H9 (cell line): ENCODE results near the gene RPL37. TPM values are rescaled to one million over a fixed set of nuclear protein-coding genes. Genes with fewer than 3 reads are reported as not detected.
A peak's percentile ranks its signal among the peaks of the same experiment; 100 is the strongest.
"Not testable (repeated sequence)": the region's sequence is repeated elsewhere in the genome, so short reads cannot be mapped to it uniquely, and the experiment has no call there.

Experiments used
- DNase-seq: peaks from one replicate; pipeline ENCODE4 v3.0.0-alpha.2; 2017
- H2AFZ ChIP-seq: one replicate; pipeline ENCODE4 v1.6.1; 2013; ENCODE audit warnings: mild to moderate bottlenecking, low read length, control low read depth, moderate library complexity
- H2AK5ac ChIP-seq: 2 replicates; pipeline ENCODE4 v1.6.1; 2013; ENCODE audit warnings: low read length, control low read depth, mixed read lengths; ENCODE audit not compliant: insufficient read length
- H2BK120ac ChIP-seq: one replicate; pipeline ENCODE4 v1.6.1; 2013; ENCODE audit warnings: low read depth, mild to moderate bottlenecking, low read length, control low read depth, inconsistent platforms; ENCODE audit not compliant: poor library complexity, severe bottlenecking
- H2BK12ac ChIP-seq: 2 replicates; pipeline ENCODE4 v1.6.1; 2013; ENCODE audit warnings: low read length, control low read depth, mixed read lengths, low read depth; ENCODE audit not compliant: insufficient read length
- H2BK15ac ChIP-seq: 2 replicates; pipeline ENCODE4 v1.6.1; 2013; ENCODE audit warnings: low read depth, low read length, control low read depth
- H2BK20ac ChIP-seq: one replicate; pipeline ENCODE4 v1.6.1; 2013; ENCODE audit warnings: low read depth, mild to moderate bottlenecking, low read length, control low read depth, inconsistent platforms; ENCODE audit not compliant: poor library complexity, severe bottlenecking
- H2BK5ac ChIP-seq: 2 replicates; pipeline ENCODE4 v1.6.1; 2013; ENCODE audit warnings: low read length, control low read depth, mixed read lengths; ENCODE audit not compliant: insufficient read length
- H3K14ac ChIP-seq: 2 replicates; pipeline ENCODE4 v1.6.1; 2013; ENCODE audit warnings: low read length, control low read depth; ENCODE audit not compliant: insufficient read depth
- H3K18ac ChIP-seq: 2 replicates; pipeline ENCODE4 v1.6.1; 2013; ENCODE audit warnings: low read depth, mild to moderate bottlenecking, mixed read lengths, low read length, control low read depth; ENCODE audit not compliant: insufficient read length
- H3K23ac ChIP-seq: 2 replicates; pipeline ENCODE4 v1.6.1; 2013; ENCODE audit warnings: low read length, control low read depth, mixed read lengths, low read depth; ENCODE audit not compliant: insufficient read length
- H3K23me2 ChIP-seq: 2 replicates; pipeline ENCODE4 v1.6.1; 2013; ENCODE audit warnings: low read depth, mild to moderate bottlenecking, mixed read lengths, low read length, control low read depth; ENCODE audit not compliant: insufficient read length, poor library complexity, severe bottlenecking
- H3K27ac ChIP-seq: 2 replicates; pipeline ENCODE4 v1.5.1; 2013; ENCODE audit warnings: low read length, control low read depth, mixed read lengths, low read depth; ENCODE audit not compliant: insufficient read length
- H3K27me3 ChIP-seq: 2 replicates; pipeline ENCODE4 v1.6.1; 2013; ENCODE audit warnings: low read length, control low read depth, inconsistent platforms; ENCODE audit not compliant: insufficient read depth
- H3K4ac ChIP-seq: 2 replicates; pipeline ENCODE4 v1.6.1; 2013; ENCODE audit warnings: low read depth, mild to moderate bottlenecking, control low read depth, inconsistent platforms, low read length, moderate library complexity
- H3K4me1 ChIP-seq: 2 replicates; pipeline ENCODE4 v1.6.1; 2013; ENCODE audit warnings: low read length, control low read depth, inconsistent platforms; ENCODE audit not compliant: insufficient read depth
- H3K4me2 ChIP-seq: 2 replicates; pipeline ENCODE4 v1.6.1; 2013; ENCODE audit warnings: low read length, control low read depth, mixed read lengths; ENCODE audit not compliant: insufficient read length, insufficient read depth
- H3K56ac ChIP-seq: 2 replicates; pipeline ENCODE4 v1.6.1; 2013; ENCODE audit warnings: low read depth, mild to moderate bottlenecking, mixed read lengths, low read length, control low read depth; ENCODE audit not compliant: insufficient read length
- H3K79me1 ChIP-seq: 2 replicates; pipeline ENCODE4 v1.6.1; 2013; ENCODE audit warnings: low read depth, mild to moderate bottlenecking, moderate library complexity, low read length, control low read depth, inconsistent platforms; ENCODE audit not compliant: insufficient read depth, poor library complexity, severe bottlenecking
- H3K79me2 ChIP-seq: 2 replicates; pipeline ENCODE4 v1.6.1; 2013; ENCODE audit warnings: low read length, control low read depth, inconsistent platforms; ENCODE audit not compliant: insufficient read depth
- H3K9ac ChIP-seq: 2 replicates; pipeline ENCODE4 v1.6.1; 2013; ENCODE audit warnings: low read length, control low read depth, mixed read lengths; ENCODE audit not compliant: insufficient read length; ENCODE audit errors: extremely low read depth
- H3K9me3 ChIP-seq: one replicate; pipeline ENCODE4 v1.6.1; 2013; ENCODE audit warnings: low read depth, low read length, inconsistent platforms; ENCODE audit not compliant: control insufficient read depth
- H3T11ph ChIP-seq: one replicate; pipeline ENCODE4 v1.6.1; 2013; ENCODE audit warnings: mild to moderate bottlenecking, low read length, control low read depth, inconsistent platforms
- H4K20me1 ChIP-seq: one replicate; pipeline ENCODE4 v1.6.1; 2013; ENCODE audit not compliant: control insufficient read depth, insufficient read length, insufficient read depth
- H4K5ac ChIP-seq: 2 replicates; pipeline ENCODE4 v1.6.1; 2013; ENCODE audit warnings: low read depth, mild to moderate bottlenecking, mixed read lengths, low read length, control low read depth; ENCODE audit not compliant: insufficient read length
- H4K8ac ChIP-seq: replicated peaks from 2 replicates; pipeline ENCODE4 v1.6.1; 2013; ENCODE audit warnings: low read length, control low read depth, mixed read lengths, low read depth; ENCODE audit not compliant: insufficient read length
- H4K91ac ChIP-seq: 2 replicates; pipeline ENCODE4 v1.6.1; 2013; ENCODE audit warnings: low read depth, mild to moderate bottlenecking, moderate library complexity, mixed read lengths, low read length, control low read depth; ENCODE audit not compliant: insufficient read length
- H3K27ac Mint-ChIP-seq, 3 experiments: 2 replicates in 2 of 3; 3 replicates in 1 of 3; pipeline ENCODE4 v1.8.0; 2020 to 2021; ENCODE audit warnings: mixed read lengths in 3 of 3, mild to moderate bottlenecking in 1 of 3, moderate library complexity in 1 of 3
- H3K27me3 Mint-ChIP-seq: 2 replicates; pipeline ENCODE4 v1.8.0; 2021; ENCODE audit warnings: low read depth, mild to moderate bottlenecking, moderate library complexity, mixed read lengths
- H3K36me3 Mint-ChIP-seq, 3 experiments: 2 replicates in 2 of 3; 3 replicates in 1 of 3; pipeline ENCODE4 v1.8.0; 2020 to 2021; ENCODE audit warnings: low read depth in 3 of 3, mixed read lengths in 3 of 3; ENCODE audit not compliant: insufficient read depth in 1 of 3
- H3K4me1 Mint-ChIP-seq, 2 experiments: 2 replicates each; pipeline ENCODE4 v1.8.0; 2020; ENCODE audit warnings: mixed read lengths in 2 of 2
- H3K4me3 Mint-ChIP-seq, 2 experiments: 2 replicates in 1 of 2; 3 replicates in 1 of 2; pipeline ENCODE4 v1.8.0; 2020 to 2021; ENCODE audit warnings: mild to moderate bottlenecking in 2 of 2, mixed read lengths in 2 of 2, moderate library complexity in 1 of 2
- H3K9me3 Mint-ChIP-seq, 2 experiments: 2 replicates in 1 of 2; 3 replicates in 1 of 2; pipeline ENCODE4 v1.8.0; 2020; ENCODE audit warnings: mild to moderate bottlenecking in 2 of 2, mixed read lengths in 2 of 2, moderate library complexity in 1 of 2
- WGBS: extraction: QIAGEN DNeasy Blood & Tissue Kit; methylation state at CpG from one replicate; pipeline ENCODE4 v1.1.7; 2013; ENCODE audit warnings: missing lambda C conversion rate, low lambda C conversion rate, mixed read lengths; ENCODE audit not compliant: insufficient read length; ENCODE audit errors: extremely low coverage; 5-methylcytosine and 5-hydroxymethylcytosine counted together
- total RNA-seq: library from RNA; stranded (reverse); gene quantifications from 2 replicates; pipeline ENCODE4 v1.2.1, GENCODE V29; 2021
- TF ChIP-seq, protein P1 (sequence below): fragments of 200-600 bp; sonication (generic); conservative IDR thresholded peaks from 3 replicates; pipeline ENCODE4 v1.8.0; 2021; ENCODE audit warnings: antibody characterized with exemption, mild to moderate bottlenecking

The RPL37 gene
- total RNA-seq, 1 experiment from 2014 or later: 1,735 TPM

DNA sequence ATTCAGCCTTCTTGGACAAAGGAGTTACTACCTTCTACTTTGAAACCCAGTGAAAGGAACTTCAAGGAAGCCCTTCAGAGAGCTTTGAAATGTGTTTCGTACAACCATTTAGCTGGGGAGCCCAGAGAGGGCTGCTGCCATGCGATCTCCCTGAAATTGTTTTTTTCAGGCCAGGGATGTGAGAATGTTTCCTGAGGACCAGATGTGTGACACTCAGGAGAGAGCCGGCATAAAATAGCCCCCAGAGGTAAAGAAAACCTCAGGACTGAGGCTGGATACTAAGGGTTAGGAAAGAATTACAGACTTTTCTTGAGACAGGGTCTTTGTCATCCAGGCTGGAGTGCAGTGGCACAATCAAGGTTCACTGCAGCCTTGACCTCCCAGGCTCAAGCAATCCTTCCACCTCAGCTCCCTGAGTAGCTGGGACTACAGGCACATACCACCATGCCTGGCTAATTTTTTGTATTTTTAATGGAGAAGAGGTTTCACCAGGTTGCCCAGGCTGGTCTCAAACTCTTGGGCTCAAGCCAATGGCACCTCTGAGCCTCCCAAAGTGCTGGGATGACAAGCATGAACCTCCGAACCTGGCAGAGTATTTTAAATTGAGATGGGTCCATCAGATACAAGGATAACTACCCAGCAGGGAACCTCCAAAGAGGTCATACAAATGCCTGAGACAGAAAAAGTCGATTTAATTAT is 8.4 kb downstream of the RPL37 start:
- H3K23ac ChIP-seq: no peak overlapping the region
- no peaks in the 10 kb centered on the region for H3K23me2 ChIP-seq
- Mint-ChIP-seq H3K4me1 (peaks cover 14 to 29% of the 10 kb centered on the region in 2 experiments), H3K27me3 (no peaks in the 10 kb centered on the region), H3K36me3 (peaks cover 48 to 56% (median 54%) of the 10 kb centered on the region in 3 experiments), H3K9me3 (no peaks in the 10 kb centered on the region), H3K27ac (peak overlapping the region in 2 of 3 experiments; percentile 90 to 92; a peak in 4 of 7 replicates), H3K4me3 (0 out of 5 replicates have a peak overlapping the region, but pooled peaks of 1 of the 2 experiments have one; percentile 20)
- no peak for DNase-seq
- no peaks in the 10 kb centered on the region; the same call in 1 of the 2 replicates for H3K79me2 ChIP-seq
- no peak overlapping the region for H2BK5ac ChIP-seq
- no peak overlapping the region for H3K18ac ChIP-seq
- no peak overlapping the region for H3K4me2 ChIP-seq
- no peak overlapping the region for H4K5ac ChIP-seq
- H3K79me1 ChIP-seq: no peaks in the 10 kb centered on the region
- H4K91ac ChIP-seq: no peak overlapping the region
- no peak overlapping the region for H2BK15ac ChIP-seq
- H2AFZ ChIP-seq: no peak overlapping the region
- TF ChIP-seq, protein P1, sequence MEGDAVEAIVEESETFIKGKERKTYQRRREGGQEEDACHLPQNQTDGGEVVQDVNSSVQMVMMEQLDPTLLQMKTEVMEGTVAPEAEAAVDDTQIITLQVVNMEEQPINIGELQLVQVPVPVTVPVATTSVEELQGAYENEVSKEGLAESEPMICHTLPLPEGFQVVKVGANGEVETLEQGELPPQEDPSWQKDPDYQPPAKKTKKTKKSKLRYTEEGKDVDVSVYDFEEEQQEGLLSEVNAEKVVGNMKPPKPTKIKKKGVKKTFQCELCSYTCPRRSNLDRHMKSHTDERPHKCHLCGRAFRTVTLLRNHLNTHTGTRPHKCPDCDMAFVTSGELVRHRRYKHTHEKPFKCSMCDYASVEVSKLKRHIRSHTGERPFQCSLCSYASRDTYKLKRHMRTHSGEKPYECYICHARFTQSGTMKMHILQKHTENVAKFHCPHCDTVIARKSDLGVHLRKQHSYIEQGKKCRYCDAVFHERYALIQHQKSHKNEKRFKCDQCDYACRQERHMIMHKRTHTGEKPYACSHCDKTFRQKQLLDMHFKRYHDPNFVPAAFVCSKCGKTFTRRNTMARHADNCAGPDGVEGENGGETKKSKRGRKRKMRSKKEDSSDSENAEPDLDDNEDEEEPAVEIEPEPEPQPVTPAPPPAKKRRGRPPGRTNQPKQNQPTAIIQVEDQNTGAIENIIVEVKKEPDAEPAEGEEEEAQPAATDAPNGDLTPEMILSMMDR: no peak
- H3K27ac ChIP-seq: no peak overlapping the region
- H3K4me1 ChIP-seq: no peaks in the 10 kb centered on the region
- no peak overlapping the region for H3K56ac ChIP-seq
- H3K9me3 ChIP-seq: no peaks in the 10 kb centered on the region
- H2BK120ac ChIP-seq: no peak overlapping the region
- no peak overlapping the region for H2BK20ac ChIP-seq
- no peak overlapping the region for H2BK12ac ChIP-seq
- no peak overlapping the region for H4K8ac ChIP-seq
- no peak overlapping the region for H2AK5ac ChIP-seq
- H3K4ac ChIP-seq: no peak overlapping the region
- no peaks in the 10 kb centered on the region for H4K20me1 ChIP-seq
- WGBS: no CpG with 5 or more reads among the region's 5 CpGs
- no peak overlapping the region for H3K9ac ChIP-seq
- no peak overlapping the region for H3K14ac ChIP-seq
- H3K27me3 ChIP-seq: no peaks in the 10 kb centered on the region
- no peak overlapping the region for H3T11ph ChIP-seq

DNA sequence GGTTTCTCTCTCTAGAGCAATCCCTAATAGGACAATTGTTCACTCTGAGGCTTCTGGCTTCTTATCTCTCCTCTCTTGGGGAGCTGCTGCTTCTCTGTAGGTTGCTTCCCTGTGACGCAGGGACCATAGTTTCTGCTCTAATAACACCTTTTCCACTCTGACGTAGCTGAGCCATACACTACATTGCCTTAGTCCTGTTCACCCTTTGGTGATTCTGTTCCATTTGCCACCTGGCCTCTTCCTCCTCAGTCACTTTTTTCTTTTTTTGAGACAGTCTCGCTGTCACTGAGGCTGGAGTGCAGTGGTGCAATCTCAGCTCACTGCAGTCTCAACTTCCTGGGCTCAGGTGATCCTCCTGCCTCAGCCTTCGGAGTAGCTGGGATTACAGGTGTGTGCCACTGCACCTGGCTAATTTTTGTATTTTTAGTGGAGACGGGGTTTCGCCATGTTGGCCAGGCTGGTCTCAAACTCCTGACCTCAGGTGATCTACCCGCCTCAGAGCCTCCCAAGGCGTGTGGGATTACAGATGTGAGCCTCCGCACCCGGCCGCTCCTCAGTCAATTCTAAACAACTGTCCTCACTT is 9.5 kb downstream of the RPL37 start:
- H3K27ac ChIP-seq: peak overlapping the region; percentile 60
- H3K23ac ChIP-seq, H3K18ac ChIP-seq, H2AK5ac ChIP-seq, H3K79me2 ChIP-seq, H4K8ac ChIP-seq, H4K5ac ChIP-seq, H3K9me3 ChIP-seq, H3K4me3 Mint-ChIP-seq, H3K27me3 ChIP-seq, H4K91ac ChIP-seq, H3T11ph ChIP-seq, H2BK120ac ChIP-seq, H3K56ac ChIP-seq, H3K79me1 ChIP-seq, H3K4me2 ChIP-seq, DNase-seq, H4K20me1 ChIP-seq, H2BK5ac ChIP-seq, H2BK12ac ChIP-seq, H2BK20ac ChIP-seq, H3K9ac ChIP-seq, H3K14ac ChIP-seq, H3K4me1 ChIP-seq, H3K23me2 ChIP-seq, H3K9me3 Mint-ChIP-seq, H2AFZ ChIP-seq, H3K4ac ChIP-seq, H3K27me3 Mint-ChIP-seq, H2BK15ac ChIP-seq: not testable (repeated sequence)
- H3K27ac Mint-ChIP-seq: peak overlapping the region; percentile 1 to 90 (median 39); a peak in 6 of 7 replicates
- H3K4me1 Mint-ChIP-seq: peaks cover 10 to 20% of the 10 kb centered on the region in 2 experiments
- H3K36me3 Mint-ChIP-seq: peaks cover 38 to 45% (median 43%) of the 10 kb centered on the region in 3 experiments
- no CpG with 5 or more reads among the region's 11 CpGs for WGBS
